Stimulated activated CD4-positive, alpha-beta T cell treated with anti-CD3 and anti-CD28 coated beads, Interleukin-2, amount 100 ng/mL, for 4 hours (primary cell): ENCODE results near the gene NCS1.
A peak's percentile ranks its signal among the peaks of the same experiment; 100 is the strongest.
"Not testable (repeated sequence)": the region's sequence is repeated elsewhere in the genome, so short reads cannot be mapped to it uniquely, and the experiment has no call there.

Source experiments
- DNase-seq: peaks from one replicate; pipeline ENCODE4 v3.0.0-alpha.2; 2020; ENCODE audit warnings: low read depth

The NCS1 gene

GRCh38 chr9:130237763-130238524 lies 65.7 kb downstream of the NCS1 start:
- no peak for DNase-seq

GRCh38 chr9:130239363-130239695 lies 67.1 kb downstream of the NCS1 start:
- no peak for DNase-seq

- DNase-seq = peak; percentile 42
Measured at GRCh38 chr9:130239741-130240241, 67.6 kb downstream of the NCS1 start.

GRCh38 chr9:130240410-130241197 lies 68.4 kb downstream of the NCS1 start:
- no peak for DNase-seq

GRCh38 chr9:130241198-130241535 lies 69.0 kb downstream of the NCS1 start:
- no peak for DNase-seq

- DNase-seq = no peak
Measured at GRCh38 chr9:130242270-130243014, 70.2 kb downstream of the NCS1 start.

GRCh38 chr9:130243015-130243881 lies 71.0 kb downstream of the NCS1 start:
- DNase-seq = peak; percentile 65

GRCh38 chr9:130243882-130244170 lies 71.6 kb downstream of the NCS1 start:
- DNase-seq = no peak

- no peak for DNase-seq
Measured at GRCh38 chr9:130244548-130245165, 72.5 kb downstream of the NCS1 start.

- no peak for DNase-seq
Measured at GRCh38 chr9:130245474-130245873, 73.3 kb downstream of the NCS1 start.

DNA sequence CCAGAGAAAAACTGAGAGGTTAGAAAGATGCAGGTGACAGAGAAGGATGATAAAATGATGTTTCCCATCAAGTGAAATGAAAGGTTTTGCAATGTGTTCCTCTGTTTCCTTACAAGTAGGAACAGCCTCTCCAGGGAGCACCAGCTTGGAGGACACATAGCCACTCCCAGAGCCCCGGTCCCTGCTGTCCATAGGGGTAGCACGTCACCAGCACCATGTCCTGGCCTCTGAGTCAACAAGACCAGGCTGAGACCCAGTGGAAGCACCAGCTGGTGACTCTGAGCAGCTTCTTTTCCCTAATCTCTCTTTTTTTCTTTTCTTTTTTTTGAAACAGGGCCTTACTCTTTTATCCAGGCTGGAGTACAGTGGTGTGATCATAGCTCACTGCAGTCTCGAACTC lies 73.9 kb downstream of the NCS1 start:
- no peak for DNase-seq

DNA sequence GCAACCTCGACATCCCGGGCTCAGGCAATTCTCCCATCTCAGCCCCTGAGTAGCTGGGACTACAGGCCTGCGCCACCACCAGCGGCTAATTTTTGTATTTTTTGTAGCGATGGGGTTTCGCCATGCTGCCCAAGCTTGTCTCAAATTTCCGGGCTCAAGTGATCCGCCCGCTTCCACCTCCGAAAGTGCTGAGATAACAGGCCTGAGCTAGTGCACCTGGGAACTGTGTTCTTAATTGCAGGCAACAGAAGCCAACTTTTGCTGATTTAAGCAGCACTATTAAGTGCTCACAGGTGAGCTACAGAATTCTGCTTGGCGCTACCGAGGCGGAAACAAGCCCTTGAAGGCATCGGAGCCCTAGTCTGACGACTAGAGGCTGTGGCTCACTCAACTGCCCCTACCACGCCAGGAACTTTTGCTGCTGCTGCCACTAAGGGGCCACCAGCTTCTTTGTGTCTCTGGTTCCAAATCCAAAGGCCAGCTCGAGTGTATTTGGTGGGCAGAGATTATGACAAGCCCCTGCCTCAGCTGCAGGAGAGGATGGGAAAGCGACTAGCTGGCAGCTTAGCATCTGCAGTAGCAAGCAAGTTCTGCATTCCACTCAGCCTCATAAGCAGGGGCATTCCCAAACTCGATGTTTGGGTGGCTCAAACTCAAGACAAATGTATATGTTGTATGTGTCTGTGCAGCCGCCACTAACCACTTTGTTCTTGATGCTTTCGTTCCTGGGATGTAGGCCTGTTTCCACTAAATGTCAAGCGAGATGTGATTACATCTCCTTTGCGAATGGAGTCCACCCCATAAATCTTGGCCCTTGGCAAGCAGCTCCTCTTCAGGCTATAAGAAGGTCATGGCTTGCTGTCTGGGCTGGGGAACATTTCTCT lies 82.8 kb downstream of the NCS1 start:
- DNase-seq = no peak

DNA sequence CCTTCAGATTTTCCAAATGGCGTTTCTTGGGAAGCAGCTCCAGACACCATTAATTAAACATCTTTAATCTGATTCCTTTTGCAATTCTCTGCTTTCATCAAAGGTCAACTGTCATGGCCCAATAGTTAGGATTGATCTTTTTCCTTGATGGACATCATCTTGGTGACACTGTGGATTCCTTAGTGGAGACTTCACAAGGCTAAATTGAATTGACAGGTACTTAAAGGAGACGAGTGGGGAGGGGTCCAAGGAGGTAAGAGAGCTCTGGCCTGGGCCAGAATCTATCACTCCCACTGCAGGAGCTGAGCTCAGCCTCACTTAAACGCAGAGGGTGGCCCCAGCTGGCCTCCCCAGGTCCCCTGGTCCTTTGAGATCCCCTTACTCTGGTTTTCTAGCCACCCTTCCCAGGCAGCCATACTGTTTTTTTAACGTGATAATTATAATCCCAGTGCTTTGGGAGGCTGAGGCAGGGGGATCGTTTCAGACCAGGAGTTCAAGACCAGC lies 83.5 kb downstream of the NCS1 start:
- DNase-seq = no peak

- no peak for DNase-seq
Measured at GRCh38 chr9:130256644-130257043, 84.4 kb downstream of the NCS1 start.

DNA sequence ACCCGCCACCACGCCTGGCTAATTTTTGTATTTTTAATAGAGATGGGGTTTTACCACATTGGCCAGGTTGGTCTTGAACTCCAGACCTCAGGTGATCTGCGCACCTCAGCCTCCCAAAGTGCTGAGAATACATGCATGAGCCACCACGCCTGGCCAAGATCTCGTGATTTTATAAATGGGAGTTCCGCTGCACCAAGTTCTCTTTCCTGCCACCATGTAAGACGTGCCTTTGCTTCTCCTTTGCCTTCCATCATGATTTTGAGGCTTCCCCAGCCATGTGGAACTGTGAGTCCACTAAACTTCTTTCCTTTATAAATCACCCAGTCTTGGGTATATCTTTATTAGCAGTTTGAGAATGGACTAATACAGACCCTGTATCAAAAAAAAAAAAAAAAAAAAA lies 85.9 kb downstream of the NCS1 start:
- DNase-seq = not testable (repeated sequence)

- no peak for DNase-seq
Measured at GRCh38 chr9:130259044-130259443, 86.8 kb downstream of the NCS1 start.

- no peak for DNase-seq
Measured at GRCh38 chr9:130260816-130261765, 88.9 kb downstream of the NCS1 start.

- DNase-seq = no peak
Measured at GRCh38 chr9:130262061-130262745, 90.0 kb downstream of the NCS1 start.

- DNase-seq = no peak
Measured at GRCh38 chr9:130262771-130263170, 90.6 kb downstream of the NCS1 start.
